MCF 10A (cell line): Measurements from ENCODE around the gene ZNF423. TPM values are rescaled to one million over a fixed set of nuclear protein-coding genes. Genes with fewer than 3 reads are reported as not detected.
"Not testable (repeated sequence)": the region's sequence is repeated elsewhere in the genome, so short reads cannot be mapped to it uniquely, and the experiment has no call there.

Experiments used
- BruUV-seq: library from RNA; stranded (reverse); fragments of 400-500 nt; replicated peaks from 2 replicates; lab custom pipeline; 2021; lab: Mats Ljungman, UMichigan
- CTCF ChIA-PET: fragments of 300-600 bp; sonication (Branson Sonifier 250); formaldehyde crosslinking; extraction: SDS; loops from one replicate; lab custom pipeline; 2021; ENCODE audit warnings: antibody characterized with exemption, inconsistent platforms; lab: Yijun Ruan, JAX
- POLR2A ChIA-PET: fragments of 300-600, 350-650 bp; sonication (Branson Sonifier 250); formaldehyde crosslinking; extraction: SDS; loops from one replicate; lab custom pipeline; 2020; ENCODE audit warnings: antibody characterized with exemption, inconsistent platforms; lab: Yijun Ruan, JAX
- DNase-seq: peaks from one replicate; pipeline ENCODE4 v3.0.0-alpha.2; 2018; ENCODE audit not compliant: unreplicated experiment
- H3K27ac Mint-ChIP-seq: one replicate; pipeline ENCODE4 v1.8.0; 2022; ENCODE audit warnings: mild to moderate bottlenecking, low read depth, mixed read lengths; ENCODE audit not compliant: unreplicated experiment
- H3K27me3 Mint-ChIP-seq: one replicate; pipeline ENCODE4 v1.8.0; 2022; ENCODE audit warnings: mixed read lengths; ENCODE audit not compliant: insufficient read depth, unreplicated experiment
- H3K36me3 Mint-ChIP-seq: one replicate; pipeline ENCODE4 v1.8.0; 2022; ENCODE audit warnings: mild to moderate bottlenecking, moderate library complexity, mixed read lengths; ENCODE audit not compliant: insufficient read depth, unreplicated experiment
- H3K4me1 Mint-ChIP-seq: one replicate; pipeline ENCODE4 v1.8.0; 2022; ENCODE audit warnings: mixed read lengths; ENCODE audit not compliant: insufficient read depth, unreplicated experiment
- H3K4me3 Mint-ChIP-seq: one replicate; pipeline ENCODE4 v1.8.0; 2022; ENCODE audit warnings: mild to moderate bottlenecking, moderate library complexity, mixed read lengths; ENCODE audit not compliant: unreplicated experiment
- H3K9me3 Mint-ChIP-seq: one replicate; pipeline ENCODE4 v1.8.0; 2022; ENCODE audit warnings: mixed read lengths; ENCODE audit not compliant: unreplicated experiment
- CTCF ChIP-seq: fragments of 200-600 bp; IDR thresholded peaks from one replicate; pipeline ENCODE4 v1.8.0; 2022; ENCODE audit warnings: antibody characterized with exemption, mild to moderate bottlenecking; ENCODE audit not compliant: unreplicated experiment
- intact Hi-C: fragments of 100-400 bp; cut with micrococcal nuclease; formaldehyde crosslinking; loops from 2 replicates; pipeline ENCODE4 v1.14.1; 2022
- total RNA-seq: library from RNA; stranded (reverse); gene quantifications from 2 replicates; pipeline ENCODE4 v1.2.3, GENCODE V29; 2022

ZNF423 gene
- total RNA-seq, 1 experiment from 2014 or later: not detected

- TF ChIP-seq CTCF: no peak
- no peak for DNase-seq
- H3K36me3 Mint-ChIP-seq: no peaks in the 10 kb centered on the region
- intact Hi-C loops: no loop called here
- H3K9me3 Mint-ChIP-seq: peaks cover under 1% of the 10 kb centered on the region
- H3K4me1 Mint-ChIP-seq: peaks cover 6% of the 10 kb centered on the region
- POLR2A ChIA-PET: no interaction called here
- CTCF ChIA-PET: interaction anchor here (0.6 to 1.5 kb wide), 4 partner anchors 9 to 476 kb away, joined by 3 read pairs; no protein-coding TSS in a partner anchor
- no peak overlapping the region for H3K27ac Mint-ChIP-seq
- BruUV-seq: no TSS peak
- H3K4me3 Mint-ChIP-seq: no peak overlapping the region
- no peaks in the 10 kb centered on the region for H3K27me3 Mint-ChIP-seq
Observed at GRCh38 chr16:49884033-49885015, 28.4 kb upstream of the ZNF423 start.

- Mint-ChIP-seq H3K27ac (no peak overlapping the region), H3K4me1 (peaks cover 6% of the 10 kb centered on the region), H3K36me3 (no peaks in the 10 kb centered on the region), H3K27me3 (no peaks in the 10 kb centered on the region), H3K9me3 (no peaks in the 10 kb centered on the region), H3K4me3 (no peak overlapping the region)
- no peak for TF ChIP-seq CTCF
- CTCF ChIA-PET: interaction anchor here (0.8 to 1.3 kb wide), 2 partner anchors 8 to 39 kb away, joined by 3 to 4 read pairs; no protein-coding TSS in a partner anchor
- DNase-seq: no peak
- POLR2A ChIA-PET: interaction anchor here (0.6 to 0.7 kb wide), 2 partner anchors 245 to 438 kb away, joined by 3 read pairs; no protein-coding TSS in a partner anchor
- intact Hi-C loops: no loop called here
- BruUV-seq: no TSS peak
Observed at GRCh38 chr16:49883076-49884014, 27.4 kb upstream of the ZNF423 start.

GRCh38 chr16:49881890-49882289 lies 26.0 kb upstream of the ZNF423 start:
- H3K4me1 Mint-ChIP-seq: peaks cover 6% of the 10 kb centered on the region

GRCh38 chr16:49878540-49878939 lies 22.6 kb upstream of the ZNF423 start:
- H3K36me3 Mint-ChIP-seq, H3K4me1 Mint-ChIP-seq, BruUV-seq, intact Hi-C loops, DNase-seq, H3K27ac Mint-ChIP-seq, H3K9me3 Mint-ChIP-seq, H3K4me3 Mint-ChIP-seq, POLR2A ChIA-PET: not testable (repeated sequence)
- CTCF ChIA-PET: interaction anchor here (0.6 to 1.1 kb wide), 3 partner anchors 11 to 818 kb away, joined by 3 to 4 read pairs (median 3); no protein-coding TSS in a partner anchor
- H3K27me3 Mint-ChIP-seq: peaks cover 22% of the 10 kb centered on the region

More at GRCh38 chr16:49881890-49882289, 26.0 kb upstream of the ZNF423 start:
- DNase-seq: no peak
- Mint-ChIP-seq H3K9me3 (no peaks in the 10 kb centered on the region), H3K36me3 (no peaks in the 10 kb centered on the region), H3K27ac (no peak overlapping the region), H3K4me3 (no peak overlapping the region), H3K27me3 (no peaks in the 10 kb centered on the region)
- POLR2A ChIA-PET: no interaction called here
- no TSS peak for BruUV-seq
- no peak for TF ChIP-seq CTCF
- CTCF ChIA-PET: interaction anchor here (0.6 kb wide), 1 partner anchor 307 kb away, joined by 5 read pairs; no protein-coding TSS in a partner anchor
- intact Hi-C loops: no loop called here
